Uterus (tissue), 4 donors: ENCODE results near the gene PIAS4. TPM values are rescaled to one million over a fixed set of nuclear protein-coding genes. Genes with fewer than 3 reads are reported as not detected.

Source experiments
- DNase-seq, 2 donors: peaks; one replicate each; pipeline ENCODE4 v3.0.0-alpha.2; 2019 to 2020
- H3K27ac ChIP-seq, 2 donors: fragments of 200-600 bp; sonication (generic); 1 replicate in 1 of 2; 2 replicates in 1 of 2; pipeline ENCODE4 v1.5.1; 2016 to 2018
- H3K27me3 ChIP-seq, 2 donors: fragments of 200-600 bp; sonication (generic); one replicate each; pipeline ENCODE4 v1.5.1; 2018 to 2019; ENCODE audit warnings: control low read depth in 1 of 2
- H3K36me3 ChIP-seq, 2 donors: fragments of 200-600 bp; sonication (generic); one replicate each; pipeline ENCODE4 v1.5.1; 2019; ENCODE audit warnings: control low read depth in 1 of 2
- H3K4me1 ChIP-seq, 2 donors: fragments of 200-600 bp; sonication (generic); one replicate each; pipeline ENCODE4 v1.5.1; 2018 to 2019; ENCODE audit warnings: control low read depth in 1 of 2
- H3K4me3 ChIP-seq, 2 donors: fragments of 200-600 bp; sonication (generic); 1 replicate in 1 of 2; 2 replicates in 1 of 2; pipeline ENCODE4 v1.5.1; 2018 to 2019; ENCODE audit warnings: mild to moderate bottlenecking in 1 of 2
- H3K9me3 ChIP-seq, 2 donors: fragments of 200-600 bp; sonication (generic); one replicate each; pipeline ENCODE4 v1.5.1; 2019; ENCODE audit warnings: control low read depth in 1 of 2
- CTCF ChIP-seq, 4 experiments: fragments of 200-600 bp in 2 of 4; fragments of 450-650 bp in 2 of 4; sonication (generic) in 2 of 4; IDR thresholded peaks; one replicate each; pipeline ENCODE4 v1.5.1; 2016 to 2019; ENCODE audit warnings: antibody characterized with exemption in 4 of 4, mild to moderate bottlenecking in 2 of 4, moderate library complexity in 1 of 4
- POLR2A ChIP-seq, 2 donors: fragments of 450-650 bp; IDR thresholded peaks; one replicate each; pipeline ENCODE4 v1.6.1; 2016; ENCODE audit warnings: antibody characterized with exemption in 2 of 2, mild to moderate bottlenecking in 1 of 2, moderate library complexity in 1 of 2
- intact Hi-C: fragments of 100-400 bp; cut with DNase I; formaldehyde crosslinking; loops from one replicate; pipeline ENCODE4 v1.15.1; 2023; ENCODE audit warnings: low total_unique reads
- total RNA-seq, 4 donors: library from RNA; depleted of rRNA in 3 of 4; stranded (reverse); fragments of >200 nt in 3 of 4; gene quantifications; one replicate each; pipeline versions ENCODE4 v1.1.0 to v1.2.4, GENCODE V29; 2014 to 2023
- donor health status: DM: yes; HTN: yes; CAD: no.

Gene PIAS4
- total RNA-seq, 4 donors from 2014 or later: 10.0 to 39.4 (median 23.4) TPM

DNA sequence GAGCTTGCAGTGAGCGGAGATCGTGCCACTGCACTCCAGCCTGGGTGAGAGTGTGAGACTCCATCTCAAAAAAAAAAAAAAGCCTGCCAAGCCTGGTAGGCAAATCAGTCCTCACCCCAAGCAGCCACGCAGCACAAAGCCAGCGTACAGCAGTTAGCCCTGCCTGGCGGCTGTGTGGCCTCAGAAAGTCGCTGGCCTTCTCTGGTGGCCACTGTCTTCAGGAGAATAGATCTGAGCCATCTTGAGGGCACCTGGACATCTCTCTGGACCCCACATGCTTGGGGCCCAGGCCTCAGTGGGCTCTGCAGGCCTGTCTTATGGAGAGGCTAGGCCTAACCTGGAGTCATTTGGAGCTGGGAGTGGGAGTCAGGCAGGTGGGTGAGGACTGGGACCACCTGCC, 23.0 kb downstream of the PIAS4 start:
- Histone ChIP-seq H3K9me3 (no peaks in the 10 kb centered on the region), H3K27me3 (no peaks in the 10 kb centered on the region), H3K36me3 (no peaks in the 10 kb centered on the region), H3K4me3 (no peak overlapping the region), H3K4me1 (no peaks in the 10 kb centered on the region), H3K27ac (no peak overlapping the region)
- no peak for TF ChIP-seq CTCF (IDR thresholded peaks at IDR 0.05)
- intact Hi-C loops: no loop called here
- DNase-seq: no peak

DNA sequence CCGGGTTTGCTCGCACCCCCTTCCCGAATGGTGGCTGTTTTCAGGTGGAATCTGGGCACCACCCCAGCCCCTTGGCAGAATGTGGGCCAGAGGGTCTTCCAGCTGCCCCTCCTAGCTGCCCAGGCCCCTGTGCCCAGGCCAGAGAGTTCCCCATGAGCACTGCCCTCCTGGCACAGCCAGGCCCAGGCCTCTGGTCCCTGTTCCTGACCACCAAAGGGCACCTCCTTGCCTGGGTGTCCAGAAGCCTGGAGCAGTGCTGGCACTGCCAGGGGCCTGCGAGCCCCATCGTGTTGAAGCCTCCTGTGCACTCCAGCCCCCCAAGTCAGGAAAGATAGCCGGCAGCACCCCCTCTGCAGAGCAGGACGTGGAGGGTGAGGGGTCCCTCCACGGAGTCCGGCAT, 23.4 kb downstream of the PIAS4 start:
- no peak for DNase-seq
- H3K36me3 ChIP-seq: no peaks in the 10 kb centered on the region
- H3K4me1 ChIP-seq: no peaks in the 10 kb centered on the region
- H3K27me3 ChIP-seq: no peaks in the 10 kb centered on the region
- H3K4me3 ChIP-seq: no peak overlapping the region
- intact Hi-C loops: no loop called here
- H3K9me3 ChIP-seq: no peaks in the 10 kb centered on the region
- no peak overlapping the region for H3K27ac ChIP-seq
- TF ChIP-seq POLR2A (IDR thresholded peaks at IDR 0.05) (no peak), CTCF (IDR thresholded peaks at IDR 0.05) (no peak)

DNA sequence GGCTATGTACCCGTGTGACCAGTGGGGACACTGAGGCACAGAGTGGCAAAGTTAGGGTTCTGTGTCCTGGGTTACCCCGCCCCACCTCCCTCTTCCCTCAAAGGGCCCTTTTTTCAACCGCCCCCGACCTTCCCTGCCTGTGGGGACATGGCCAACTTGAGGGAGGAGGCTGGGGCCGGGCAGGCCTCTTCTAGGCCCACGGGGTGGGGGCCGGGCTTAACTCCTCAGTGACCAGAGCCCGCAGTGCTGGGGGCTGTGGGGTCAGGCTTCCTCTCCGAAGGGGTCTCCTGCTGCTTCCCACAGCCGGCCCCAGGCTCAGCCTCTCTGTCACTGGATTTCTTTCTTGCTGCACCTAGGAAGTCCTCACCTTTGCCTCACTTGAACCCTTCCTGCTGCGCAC, 23.9 kb downstream of the PIAS4 start:
- intact Hi-C loops: no loop called here
- DNase-seq: no peak
- no peak for TF ChIP-seq CTCF (IDR thresholded peaks at IDR 0.05)
- no peak for TF ChIP-seq POLR2A (IDR thresholded peaks at IDR 0.05)
- H3K27me3 ChIP-seq: no peaks in the 10 kb centered on the region
- no peak overlapping the region for H3K4me3 ChIP-seq
- no peak overlapping the region for H3K27ac ChIP-seq
- H3K9me3 ChIP-seq: no peaks in the 10 kb centered on the region
- no peaks in the 10 kb centered on the region for H3K36me3 ChIP-seq
- H3K4me1 ChIP-seq: no peaks in the 10 kb centered on the region

- no peaks in the 10 kb centered on the region for H3K9me3 ChIP-seq
- H3K4me1 ChIP-seq: no peaks in the 10 kb centered on the region
- DNase-seq: no peak
- no peaks in the 10 kb centered on the region for H3K27me3 ChIP-seq
- intact Hi-C loops: no loop called here
- no peaks in the 10 kb centered on the region for H3K36me3 ChIP-seq
- H3K27ac ChIP-seq: no peak overlapping the region
- TF ChIP-seq POLR2A (IDR thresholded peaks at IDR 0.05) (no peak), CTCF (IDR thresholded peaks at IDR 0.05) (no peak)
- H3K4me3 ChIP-seq: no peak overlapping the region
Observed at GRCh38 chr19:4032436-4032835, 24.9 kb downstream of the PIAS4 start.

DNA sequence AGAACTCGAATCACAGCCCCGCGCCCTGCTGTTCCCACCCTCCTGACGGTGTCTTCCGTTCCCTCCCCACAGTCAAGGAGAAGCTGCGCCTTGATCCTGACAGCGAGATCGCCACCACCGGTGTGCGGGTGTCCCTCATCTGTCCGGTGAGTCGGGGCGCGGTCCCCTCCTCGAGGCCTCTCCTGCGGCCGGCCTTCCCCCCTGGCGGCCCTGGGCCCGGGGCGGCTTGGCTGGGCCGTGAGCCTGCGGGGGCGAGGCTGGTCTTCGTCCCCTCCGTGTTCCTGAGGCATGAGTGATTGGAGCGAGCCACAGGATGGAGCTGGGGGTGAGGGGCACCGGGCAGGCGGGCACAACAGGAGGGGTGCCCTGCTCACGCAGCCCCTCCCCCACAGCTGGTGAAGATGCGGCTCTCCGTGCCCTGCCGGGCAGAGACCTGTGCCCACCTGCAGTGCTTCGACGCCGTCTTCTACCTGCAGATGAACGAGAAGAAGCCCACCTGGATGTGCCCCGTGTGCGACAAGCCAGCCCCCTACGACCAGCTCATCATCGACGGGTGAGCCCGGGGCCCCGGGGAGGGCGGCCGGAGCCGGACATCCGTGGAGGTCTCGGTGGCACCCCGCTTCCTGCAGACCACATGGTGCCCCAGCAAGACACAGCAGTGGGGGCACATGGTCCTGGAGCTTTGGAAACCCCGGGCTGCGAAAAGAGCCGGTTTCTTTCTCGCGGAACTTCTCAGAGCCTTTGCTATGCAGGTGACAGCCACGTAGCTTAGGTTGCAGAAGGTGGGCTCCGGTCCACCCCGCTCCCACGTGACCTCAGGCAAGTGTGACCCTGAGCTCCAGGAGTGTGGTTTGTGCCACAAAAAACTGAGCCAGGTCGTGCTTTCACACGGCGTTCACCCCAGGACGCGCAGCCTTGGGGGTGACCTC, 25.8 kb downstream of the PIAS4 start:
- intact Hi-C loops: no loop called here
- Histone ChIP-seq H3K27ac (no peak overlapping the region), H3K9me3 (no peaks in the 10 kb centered on the region), H3K4me1 (no peaks in the 10 kb centered on the region), H3K36me3 (no peaks in the 10 kb centered on the region), H3K27me3 (no peaks in the 10 kb centered on the region), H3K4me3 (no peak overlapping the region)
- DNase-seq: no peak
- TF ChIP-seq POLR2A (IDR thresholded peaks at IDR 0.05) (no peak), CTCF (IDR thresholded peaks at IDR 0.05) (no peak)
